Muscle of arm (tissue), 12 donors: ENCODE measurements around the gene RPL10. TPM values are rescaled to one million over a fixed set of nuclear protein-coding genes. Genes with fewer than 3 reads are reported as not detected.

Experiments used
- DNase-seq: peaks from one replicate; pipeline ENCODE4 v3.0.0-alpha.2; 2013
- polyA plus RNA-seq, 12 donors: library from polyadenylated mRNA; unstranded; fragments of 120-200 nt; gene quantifications; one replicate each; pipeline ENCODE4 v1.2.1, GENCODE V29; 2013; ENCODE audit not compliant: insufficient read length in 12 of 12

The RPL10 gene
- polyA plus RNA-seq, 12 donors: 1,129 to 5,997 (median 5,399) TPM

DNA sequence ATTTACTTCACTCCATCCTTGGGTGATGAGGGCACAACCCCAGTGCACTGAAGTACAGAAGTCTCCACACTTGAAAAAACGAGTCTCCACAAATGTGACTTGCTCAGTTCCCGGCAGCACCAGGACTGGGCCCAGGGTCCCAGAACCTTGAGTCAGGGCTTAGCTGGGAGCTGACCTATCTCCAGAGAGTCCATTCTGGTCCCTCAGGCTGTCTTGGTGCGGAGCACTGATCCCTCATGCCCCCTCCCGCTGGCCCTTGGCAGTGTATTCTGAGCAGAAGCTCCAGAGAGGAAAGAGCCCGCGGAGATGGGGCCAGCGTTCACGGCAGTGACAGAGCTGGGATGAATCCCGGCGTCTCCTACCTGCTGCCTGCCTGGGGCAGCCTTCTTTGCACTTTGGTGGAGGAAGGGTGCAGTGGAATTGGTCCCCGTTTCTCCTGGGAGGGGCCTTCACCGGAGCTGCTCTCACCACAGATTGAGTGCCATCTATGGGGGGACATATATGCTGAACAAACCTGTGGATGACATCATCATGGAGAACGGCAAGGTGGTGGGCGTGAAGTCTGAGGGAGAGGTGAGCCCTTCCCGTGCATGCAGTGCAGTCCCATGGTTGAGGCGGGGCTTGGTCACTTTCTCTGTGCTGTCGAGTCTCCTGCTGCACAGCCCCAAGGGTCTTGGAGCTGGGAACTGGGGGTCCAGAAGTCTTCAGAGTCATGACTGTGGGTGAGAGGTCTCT, 42.6 kb downstream of the RPL10 start:
- DNase-seq: no peak

- DNase-seq: no peak
Measured at GRCh38 chrX:154441564-154441963, 43.4 kb downstream of the RPL10 start.

GRCh38 chrX:154441984-154442707, 44.0 kb downstream of the RPL10 start:
- no peak for DNase-seq

GRCh38 chrX:154443479-154443910, 45.3 kb downstream of the RPL10 start:
- no peak for DNase-seq

- peak; percentile 57 for DNase-seq
Measured at GRCh38 chrX:154443992-154444754, 46.0 kb downstream of the RPL10 start, which contains the start of gene FAM50A. Gene FAM50A (plus strand): TSS chrX:154444141. CDS start chrX:154444236, 95 bp downstream.

DNA sequence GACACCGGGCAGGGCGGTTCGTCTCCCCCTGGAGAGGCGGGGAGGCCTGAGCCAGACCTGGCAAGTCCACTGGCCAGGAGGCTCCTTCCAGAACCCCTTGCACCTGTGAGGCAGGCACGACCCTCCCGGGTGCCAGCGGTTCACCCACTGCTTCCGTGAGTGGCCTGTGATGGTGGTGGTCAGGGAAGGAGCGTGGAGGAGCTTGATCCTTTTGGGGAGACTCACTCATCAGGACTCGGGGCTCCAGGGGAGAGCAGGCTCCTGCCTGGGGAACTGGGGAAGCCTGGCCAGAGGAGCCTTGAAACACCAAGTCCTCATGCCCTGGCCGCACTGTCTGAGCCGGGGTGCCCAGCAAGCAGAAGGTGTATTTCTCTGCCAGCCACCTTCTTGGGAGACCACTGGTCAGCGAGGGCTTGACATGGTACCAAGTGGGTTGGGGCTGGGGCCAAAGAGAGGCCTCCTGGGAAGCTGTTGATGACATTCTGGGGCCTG, 46.6 kb downstream of the RPL10 start:
- DNase-seq: no peak

DNA sequence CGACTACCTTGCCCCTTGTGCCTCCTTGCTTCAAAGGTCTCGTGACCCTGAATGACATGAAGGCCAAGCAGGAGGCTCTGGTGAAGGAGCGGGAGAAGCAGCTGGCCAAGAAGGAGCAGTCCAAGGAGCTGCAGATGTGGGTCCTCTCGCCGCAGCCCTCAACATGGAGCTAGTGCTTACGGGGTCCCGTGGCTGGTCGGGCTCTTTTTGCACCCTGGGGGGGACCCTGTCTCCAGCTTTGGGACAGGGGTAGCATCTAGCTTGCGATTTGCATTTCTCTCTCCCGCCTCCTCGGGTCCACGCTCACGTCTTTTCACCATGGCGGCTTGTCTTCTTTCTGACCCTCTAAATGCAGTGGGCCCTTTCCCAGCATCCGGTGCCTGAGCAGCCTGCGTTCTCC, 47.6 kb downstream of the RPL10 start:
- DNase-seq: no peak

- no peak for DNase-seq
Measured at GRCh38 chrX:154446430-154446829, 48.3 kb downstream of the RPL10 start.

DNA sequence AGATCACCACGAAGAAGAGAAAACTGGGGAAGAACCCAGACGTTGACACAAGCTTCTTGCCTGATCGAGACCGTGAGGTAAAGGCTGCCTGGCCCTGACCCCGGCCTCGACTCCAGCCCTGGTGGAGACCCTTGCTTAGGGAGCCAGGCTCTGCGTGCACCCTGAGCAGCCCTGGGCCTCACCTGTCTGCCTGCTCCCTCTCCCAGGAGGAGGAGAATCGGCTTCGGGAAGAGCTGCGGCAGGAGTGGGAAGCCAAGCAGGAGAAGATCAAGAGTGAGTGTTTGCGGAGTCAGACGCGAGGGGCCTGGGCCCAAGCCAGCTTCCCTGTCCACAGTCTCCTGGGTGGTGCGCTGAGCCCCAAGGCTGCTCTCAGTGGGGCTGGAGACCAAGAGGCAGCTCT, 50.3 kb downstream of the RPL10 start:
- DNase-seq: no peak

DNA sequence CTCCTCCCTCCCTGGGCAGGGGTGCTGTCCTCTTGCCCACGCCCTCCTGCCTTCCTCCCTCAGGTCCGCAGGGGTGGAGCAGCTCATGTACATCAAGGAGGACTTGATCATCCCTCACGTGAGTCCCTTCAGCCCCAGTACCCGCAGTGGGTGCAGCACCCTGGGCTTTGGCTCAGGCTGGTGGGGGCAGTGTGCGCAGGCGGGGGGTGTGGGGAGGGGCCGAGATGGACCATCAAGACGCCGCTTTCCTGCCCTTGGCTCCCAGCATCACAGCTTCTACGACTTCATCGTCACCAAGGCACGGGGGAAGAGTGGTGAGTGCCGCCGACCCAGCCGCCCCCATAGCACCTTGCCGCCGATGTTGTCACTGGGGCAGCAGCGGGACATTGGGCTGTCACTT, 51.4 kb downstream of the RPL10 start:
- no peak for DNase-seq

- DNase-seq: no peak
Measured at GRCh38 chrX:154450312-154450711, 52.1 kb downstream of the RPL10 start.

Other genes with a start within 250 kb of the RPL10 start
- gene OPN1MW, start 215.8 kb upstream of the RPL10 start, polyA plus RNA-seq: not detected
- not detected for gene OPN1MW2, start 178.6 kb upstream of the RPL10 start, polyA plus RNA-seq
- gene OPN1MW3, start 140.8 kb upstream of the RPL10 start, polyA plus RNA-seq: not detected
- not detected for gene TEX28, start 103.3 kb upstream of the RPL10 start, polyA plus RNA-seq
- under 1 TPM in 10 of 12 donors, not detected in 2; 0.08 to 0.63 (median 0.35) TPM for gene TKTL1, start 102.6 kb upstream of the RPL10 start, polyA plus RNA-seq
- 100 to 1,000 TPM in 11 of 12 donors, 10 to 100 TPM in 1; 54.4 to 509 (median 215) TPM for gene FLNA, start 23.7 kb upstream of the RPL10 start, polyA plus RNA-seq
- 100 to 1,000 TPM in 1 of 12 donors, 10 to 100 TPM in 10, not detected in 1; 36.2 to 121 (median 46.3) TPM for gene EMD, start 19.1 kb upstream of the RPL10 start, polyA plus RNA-seq
- 10 to 100 TPM in 11 of 12 donors, not detected in 1; 14.4 to 51.4 (median 34.6) TPM for gene DNASE1L1, start 10.9 kb downstream of the RPL10 start, polyA plus RNA-seq
- 10 to 100 TPM in 11 of 12 donors, not detected in 1; 20.0 to 36.3 (median 25.5) TPM for gene TAFAZZIN, start 13.2 kb downstream of the RPL10 start, polyA plus RNA-seq
- 10 to 100 TPM in 11 of 12 donors, not detected in 1; 53.5 to 75.1 (median 59.0) TPM for gene ATP6AP1, start 30.3 kb downstream of the RPL10 start, polyA plus RNA-seq
- 100 to 1,000 TPM in 2 of 12 donors, 10 to 100 TPM in 9, not detected in 1; 70.4 to 137 (median 83.8) TPM for gene GDI1, start 38.8 kb downstream of the RPL10 start, polyA plus RNA-seq
- gene FAM50A, start 45.8 kb downstream of the RPL10 start, polyA plus RNA-seq: 10 to 100 TPM in 11 of 12 donors, not detected in 1; 47.6 to 88.9 (median 54.2) TPM
- gene PLXNA3, start 59.9 kb downstream of the RPL10 start, polyA plus RNA-seq: 10 to 100 TPM in 10 of 12 donors, 1 to 10 TPM in 1, not detected in 1; 6.7 to 67.7 (median 38.3) TPM
- 10 to 100 TPM in 7 of 12 donors, 1 to 10 TPM in 4, not detected in 1; 6.6 to 21.3 (median 10.2) TPM for gene LAGE3, start 80.9 kb downstream of the RPL10 start, polyA plus RNA-seq
- 10 to 100 TPM in 11 of 12 donors, not detected in 1; 16.7 to 29.2 (median 21.2) TPM for gene UBL4A, start 88.2 kb downstream of the RPL10 start, polyA plus RNA-seq
- 10 to 100 TPM in 7 of 12 donors, 1 to 10 TPM in 4, not detected in 1; 9.6 to 20.6 (median 11.8) TPM for gene SLC10A3, start 92.3 kb downstream of the RPL10 start, polyA plus RNA-seq
- 10 to 100 TPM in 11 of 12 donors, not detected in 1; 19.6 to 87.7 (median 25.8) TPM for gene FAM3A, start 117.9 kb downstream of the RPL10 start, polyA plus RNA-seq
- 10 to 100 TPM in 8 of 12 donors, 1 to 10 TPM in 3, not detected in 1; 8.5 to 41.0 (median 11.9) TPM for gene G6PD, start 148.5 kb downstream of the RPL10 start, polyA plus RNA-seq
- 10 to 100 TPM in 10 of 12 donors, 1 to 10 TPM in 1, not detected in 1; 9.6 to 16.6 (median 12.3) TPM for gene IKBKG, start 149.2 kb downstream of the RPL10 start, polyA plus RNA-seq
- not detected for gene CTAG1A, start 186.8 kb downstream of the RPL10 start, polyA plus RNA-seq
- gene CTAG1B, start 220.9 kb downstream of the RPL10 start, polyA plus RNA-seq: not detected